Tibial artery (tissue), 4 donors: ENCODE measurements around the gene SFMBT2.

Source experiments
- DNase-seq, 2 donors: peaks; one replicate each; pipeline ENCODE4 v3.0.0-alpha.2; 2019
- H3K27ac ChIP-seq, 2 donors: fragments of 200-600 bp; sonication (generic) in 1 of 2; 1 replicate in 1 of 2; 2 replicates in 1 of 2; pipeline ENCODE4 v1.5.1; 2018 to 2019; ENCODE audit warnings: mild to moderate bottlenecking in 1 of 2
- H3K27me3 ChIP-seq, 2 donors: fragments of 200-600 bp; sonication (generic) in 1 of 2; one replicate each; pipeline versions ENCODE4 v1.5.1 to v1.6.0; 2016 to 2019
- H3K36me3 ChIP-seq, 3 donors: fragments of 200-600 bp; sonication (generic) in 2 of 3; one replicate each; pipeline ENCODE4 v1.5.1; 2016 to 2019; ENCODE audit warnings: mild to moderate bottlenecking in 2 of 3
- H3K4me1 ChIP-seq, 4 donors: fragments of 200-600 bp; sonication (generic) in 2 of 4; 1 replicate in 3 of 4; 2 replicates in 1 of 4; pipeline ENCODE4 v1.5.1; 2016 to 2019
- H3K4me3 ChIP-seq, 2 donors: fragments of 200-600 bp; sonication (generic) in 1 of 2; 1 replicate in 1 of 2; 2 replicates in 1 of 2; pipeline ENCODE4 v1.5.1; 2018 to 2019; ENCODE audit warnings: mild to moderate bottlenecking in 2 of 2
- H3K9me3 ChIP-seq, 3 donors: fragments of 200-600 bp; sonication (generic) in 1 of 3; one replicate each; pipeline ENCODE4 v1.5.1; 2016 to 2019
- intact Hi-C: fragments of 100-400 bp; cut with DNase I; formaldehyde crosslinking; loops from one replicate; pipeline ENCODE4 v1.15.0; 2023; ENCODE audit warnings: low total_unique reads
- TF ChIP-seq, protein P1 (sequence below), 2 experiments: fragments of 200-600 bp in 1 of 2; fragments of 450-650 bp in 1 of 2; IDR thresholded peaks; one replicate each; pipeline ENCODE4 v1.5.1; 2017 to 2019; ENCODE audit warnings: antibody characterized with exemption in 2 of 2, mild to moderate bottlenecking in 1 of 2, moderate library complexity in 1 of 2

SFMBT2 gene

GRCh38 chr10:7424315-7424714, 13.5 kb upstream of the SFMBT2 start:
- no peaks in the 10 kb centered on the region for H3K9me3 ChIP-seq
- H3K4me1 ChIP-seq = no peaks in the 10 kb centered on the region
- no peak for DNase-seq
- H3K4me3 ChIP-seq = no peak overlapping the region
- TF ChIP-seq, protein P1, sequence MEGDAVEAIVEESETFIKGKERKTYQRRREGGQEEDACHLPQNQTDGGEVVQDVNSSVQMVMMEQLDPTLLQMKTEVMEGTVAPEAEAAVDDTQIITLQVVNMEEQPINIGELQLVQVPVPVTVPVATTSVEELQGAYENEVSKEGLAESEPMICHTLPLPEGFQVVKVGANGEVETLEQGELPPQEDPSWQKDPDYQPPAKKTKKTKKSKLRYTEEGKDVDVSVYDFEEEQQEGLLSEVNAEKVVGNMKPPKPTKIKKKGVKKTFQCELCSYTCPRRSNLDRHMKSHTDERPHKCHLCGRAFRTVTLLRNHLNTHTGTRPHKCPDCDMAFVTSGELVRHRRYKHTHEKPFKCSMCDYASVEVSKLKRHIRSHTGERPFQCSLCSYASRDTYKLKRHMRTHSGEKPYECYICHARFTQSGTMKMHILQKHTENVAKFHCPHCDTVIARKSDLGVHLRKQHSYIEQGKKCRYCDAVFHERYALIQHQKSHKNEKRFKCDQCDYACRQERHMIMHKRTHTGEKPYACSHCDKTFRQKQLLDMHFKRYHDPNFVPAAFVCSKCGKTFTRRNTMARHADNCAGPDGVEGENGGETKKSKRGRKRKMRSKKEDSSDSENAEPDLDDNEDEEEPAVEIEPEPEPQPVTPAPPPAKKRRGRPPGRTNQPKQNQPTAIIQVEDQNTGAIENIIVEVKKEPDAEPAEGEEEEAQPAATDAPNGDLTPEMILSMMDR (IDR thresholded peaks at IDR 0.05) = no peak
- peaks cover 0 to 18% of the 10 kb centered on the region in 2 donors for H3K27me3 ChIP-seq
- H3K27ac ChIP-seq = no peak overlapping the region
- no peaks in the 10 kb centered on the region for H3K36me3 ChIP-seq
- intact Hi-C loops = no loop called here

DNA sequence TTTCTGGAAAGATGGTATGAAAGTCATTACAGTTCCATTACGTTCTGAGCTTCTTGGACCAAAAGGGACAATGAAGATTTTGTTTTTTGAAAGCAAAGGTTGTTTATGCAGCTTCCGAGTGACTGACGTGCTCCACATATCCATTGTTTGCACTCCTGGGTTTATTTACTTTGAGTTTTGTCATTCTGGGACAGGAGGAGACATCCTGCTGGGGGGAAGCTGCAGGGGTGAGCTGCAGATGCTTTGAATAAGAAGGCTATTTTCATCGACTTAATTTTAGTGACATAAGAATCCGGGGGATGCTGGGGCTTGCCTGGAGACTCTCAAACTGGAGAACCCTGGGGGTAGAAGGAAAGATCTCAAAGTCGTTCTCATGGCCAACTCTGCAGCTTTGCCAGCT, 12.7 kb upstream of the SFMBT2 start:
- DNase-seq = no peak
- no peaks in the 10 kb centered on the region for H3K36me3 ChIP-seq
- no peak overlapping the region for H3K4me3 ChIP-seq

DNA sequence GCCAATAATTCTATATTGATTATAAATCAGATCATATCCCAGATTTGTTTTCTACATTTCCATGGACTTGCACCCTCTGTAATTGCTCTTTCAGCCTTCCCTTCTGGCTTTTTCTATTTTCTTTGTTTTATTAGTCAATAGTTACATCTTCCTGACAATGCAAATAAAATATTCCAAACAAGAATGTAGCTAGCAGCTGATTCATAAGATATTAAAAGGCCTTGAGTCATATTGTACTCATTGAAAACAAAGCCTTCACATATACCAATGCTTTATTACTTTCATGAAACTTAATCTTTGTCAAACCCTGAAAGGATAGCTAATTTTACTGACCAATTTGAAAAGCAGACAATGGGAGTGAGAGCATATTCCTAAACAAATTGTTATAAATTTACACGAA, 10.7 kb upstream of the SFMBT2 start:
- no peak overlapping the region for H3K4me3 ChIP-seq
- H3K4me1 ChIP-seq = no peaks in the 10 kb centered on the region
- TF ChIP-seq, protein P1 (IDR thresholded peaks at IDR 0.05) = no peak
- intact Hi-C loops = no loop called here
- DNase-seq = no peak
- no peaks in the 10 kb centered on the region for H3K9me3 ChIP-seq
- no peak overlapping the region for H3K27ac ChIP-seq
- H3K27me3 ChIP-seq = peaks cover 0 to 28% of the 10 kb centered on the region in 2 donors
- H3K36me3 ChIP-seq = no peaks in the 10 kb centered on the region

More for the DNA sequence above, 12.7 kb upstream of the SFMBT2 start:
- H3K4me1 ChIP-seq = no peaks in the 10 kb centered on the region
- peaks cover 0 to 26% of the 10 kb centered on the region in 2 donors for H3K27me3 ChIP-seq
- H3K9me3 ChIP-seq = no peaks in the 10 kb centered on the region
- TF ChIP-seq, protein P1 (IDR thresholded peaks at IDR 0.05) = no peak
- H3K27ac ChIP-seq = no peak overlapping the region
- intact Hi-C loops = no loop called here

- TF ChIP-seq, protein P1 (IDR thresholded peaks at IDR 0.05) = no peak
These were observed 9.2 kb upstream of the SFMBT2 start for GRCh38 chr10:7419998-7420397.

DNA sequence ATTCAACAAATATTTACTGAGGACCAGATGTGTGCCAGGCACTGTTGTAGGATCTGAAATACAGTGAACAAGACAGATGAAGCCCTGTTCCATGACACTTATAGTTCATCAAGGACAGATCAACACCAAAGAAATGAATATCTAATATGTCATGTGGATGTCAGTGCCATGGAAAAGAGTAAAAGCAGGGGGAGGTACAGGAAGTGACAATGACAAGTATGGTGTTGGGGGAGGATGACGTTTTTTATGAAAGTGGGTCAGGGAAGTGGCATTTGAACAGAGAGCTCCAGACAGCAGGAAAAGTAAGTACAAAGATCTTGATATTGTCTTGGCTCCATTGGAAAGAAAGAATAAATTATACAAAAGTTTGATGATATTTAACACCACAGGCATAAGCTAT, 7.0 kb upstream of the SFMBT2 start:
- Histone ChIP-seq H3K27ac (no peak overlapping the region), H3K36me3 (no peaks in the 10 kb centered on the region), H3K27me3 (peaks cover 0 to 34% of the 10 kb centered on the region in 2 donors), H3K4me3 (no peak overlapping the region), H3K4me1 (peaks cover 0 to 5% (median under 1%) of the 10 kb centered on the region in 4 donors), H3K9me3 (no peaks in the 10 kb centered on the region)
- TF ChIP-seq, protein P1 (IDR thresholded peaks at IDR 0.05) = no peak
- intact Hi-C loops = no loop called here
- no peak for DNase-seq

More at GRCh38 chr10:7419998-7420397, 9.2 kb upstream of the SFMBT2 start:
- intact Hi-C loops = no loop called here
- Histone ChIP-seq H3K4me3 (no peak overlapping the region), H3K27me3 (peaks cover 0 to 28% of the 10 kb centered on the region in 2 donors), H3K4me1 (no peaks in the 10 kb centered on the region), H3K9me3 (no peaks in the 10 kb centered on the region), H3K27ac (no peak overlapping the region), H3K36me3 (no peaks in the 10 kb centered on the region)
- no peak for DNase-seq

DNA sequence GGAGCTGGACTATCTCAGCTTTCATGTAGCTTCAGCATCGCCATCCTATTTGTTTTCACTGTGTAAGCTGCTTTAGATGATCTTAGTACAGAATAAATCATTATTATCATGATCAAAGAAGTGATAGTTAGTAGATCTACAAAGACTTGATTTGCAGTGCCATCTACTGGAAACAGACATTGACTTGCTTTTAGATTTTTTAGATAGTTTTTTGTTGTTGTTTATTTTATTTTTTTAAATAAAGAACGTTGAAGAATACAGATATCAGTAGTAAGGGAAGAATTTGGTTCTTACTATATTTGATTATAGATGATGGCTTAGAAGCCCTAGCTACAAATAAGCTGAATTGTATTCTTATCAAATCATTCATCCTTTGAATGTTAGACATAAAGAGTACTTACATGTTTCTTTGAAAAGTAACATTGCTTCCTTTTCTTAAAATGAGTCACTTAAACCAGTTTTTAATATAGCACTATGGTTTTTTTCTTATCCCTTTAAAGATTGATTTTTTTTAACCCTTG, 6.3 kb upstream of the SFMBT2 start:
- DNase-seq = no peak
- Histone ChIP-seq H3K27me3 (peaks cover 0 to 39% of the 10 kb centered on the region in 2 donors), H3K9me3 (no peaks in the 10 kb centered on the region), H3K4me3 (no peak overlapping the region), H3K4me1 (peaks cover 0 to 11% (median 5%) of the 10 kb centered on the region in 4 donors), H3K36me3 (no peaks in the 10 kb centered on the region), H3K27ac (no peak overlapping the region)
- TF ChIP-seq, protein P1 (IDR thresholded peaks at IDR 0.05) = peak; percentile 23 to 27
- intact Hi-C loops = no loop called here
